Cerebellar nuclear complex (tissue), 1 donor: ENCODE results near the gene PI4KA.

ENCODE experiments used
- DNase-seq, 2 experiments: peaks; one replicate each; lab custom pipeline; 2025; lab: John Stamatoyannopoulos, UW

The PI4KA gene

DNA sequence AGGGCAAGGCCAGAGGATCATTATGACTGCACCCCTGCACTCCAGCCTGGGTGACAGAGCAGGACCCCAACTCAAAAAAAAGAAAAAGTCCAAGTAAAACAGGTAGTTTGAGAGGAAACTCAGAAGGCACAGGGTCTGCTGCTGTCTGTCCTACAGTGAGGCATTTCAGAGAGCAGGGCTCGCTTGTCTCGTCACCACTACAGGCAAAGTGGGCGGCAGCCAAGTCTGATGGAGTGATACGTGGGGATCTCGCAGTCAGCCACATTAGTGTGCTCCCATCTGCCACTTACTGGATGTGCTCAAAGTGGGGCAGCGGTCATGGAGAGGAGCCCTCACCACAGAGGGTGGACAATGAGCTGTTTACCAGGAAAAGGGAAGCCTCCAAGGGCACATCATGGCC is 42.1 kb downstream of the PI4KA start:
- no peak for DNase-seq

DNA sequence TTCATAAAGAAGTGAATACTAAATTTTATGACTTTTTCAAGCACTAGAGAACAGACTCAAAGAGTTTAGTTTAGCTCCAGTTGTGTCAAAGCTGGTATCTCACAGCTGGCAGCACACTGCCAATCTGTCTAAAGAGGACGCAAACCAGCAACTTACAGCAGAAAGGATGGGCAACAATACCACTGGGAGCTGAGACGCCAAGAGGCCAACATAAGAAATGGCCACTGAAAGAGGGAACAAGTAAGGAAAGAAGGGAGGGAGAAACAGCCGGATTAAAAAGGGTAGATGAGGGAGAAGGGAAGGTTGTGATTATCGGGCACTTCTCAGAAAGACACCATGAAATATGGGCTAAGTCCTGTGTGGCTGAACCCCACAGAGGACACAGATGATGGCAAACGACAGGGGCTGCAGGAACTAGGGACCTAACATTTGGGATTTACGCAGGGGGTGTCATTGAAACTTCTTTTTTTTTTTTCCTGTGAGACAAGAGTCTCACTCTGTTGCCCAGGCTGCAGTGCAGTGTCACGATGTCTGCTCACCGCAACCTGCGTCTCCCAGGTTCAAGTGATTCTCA is 43.0 kb downstream of the PI4KA start:
- no peak for DNase-seq

DNA sequence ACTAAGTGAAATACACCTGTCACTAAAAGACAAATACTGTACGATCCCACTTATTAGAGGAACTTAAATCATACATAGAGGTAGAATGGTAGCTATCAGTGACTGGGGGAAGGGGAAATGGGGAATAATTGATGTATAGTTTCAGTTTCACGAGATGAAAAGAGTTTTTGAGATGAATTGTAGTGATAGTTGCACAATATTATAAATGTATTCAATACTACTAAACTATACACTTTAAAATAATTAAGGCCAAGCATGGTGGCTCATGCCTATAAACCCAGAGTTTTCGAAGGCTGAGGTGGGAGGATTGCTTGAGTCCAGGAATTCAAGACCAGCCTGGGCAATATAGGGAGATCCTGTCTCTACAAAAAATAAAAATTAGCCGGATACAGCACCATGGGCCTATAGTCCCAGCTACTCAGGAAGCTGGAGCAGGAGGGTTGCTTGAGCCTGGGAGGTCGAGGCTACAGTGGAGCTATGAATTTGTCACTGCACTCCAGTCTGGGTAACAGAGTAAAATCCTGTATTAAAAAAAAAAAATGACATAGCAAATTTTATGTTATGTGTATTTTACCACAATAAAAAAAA is 44.3 kb downstream of the PI4KA start:
- DNase-seq = no peak

DNA sequence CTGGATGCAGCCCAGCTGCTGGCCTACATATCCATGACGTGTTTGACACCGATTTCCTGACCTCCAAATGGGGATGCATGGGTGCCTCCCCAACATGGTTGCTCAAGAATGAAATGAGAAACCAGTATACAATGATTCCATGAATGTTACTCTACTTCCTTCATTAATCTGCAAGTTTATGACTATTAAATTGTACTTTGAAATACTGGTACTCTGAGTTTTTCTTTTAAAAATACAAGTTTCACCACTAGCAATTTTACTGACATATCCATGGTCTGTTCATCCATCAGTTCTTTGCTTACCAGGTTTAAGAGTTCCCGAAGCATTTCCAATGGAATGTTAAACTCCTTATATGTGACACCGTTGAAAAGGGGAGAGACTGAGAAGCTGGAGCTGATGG is 45.6 kb downstream of the PI4KA start:
- no peak for DNase-seq

DNA sequence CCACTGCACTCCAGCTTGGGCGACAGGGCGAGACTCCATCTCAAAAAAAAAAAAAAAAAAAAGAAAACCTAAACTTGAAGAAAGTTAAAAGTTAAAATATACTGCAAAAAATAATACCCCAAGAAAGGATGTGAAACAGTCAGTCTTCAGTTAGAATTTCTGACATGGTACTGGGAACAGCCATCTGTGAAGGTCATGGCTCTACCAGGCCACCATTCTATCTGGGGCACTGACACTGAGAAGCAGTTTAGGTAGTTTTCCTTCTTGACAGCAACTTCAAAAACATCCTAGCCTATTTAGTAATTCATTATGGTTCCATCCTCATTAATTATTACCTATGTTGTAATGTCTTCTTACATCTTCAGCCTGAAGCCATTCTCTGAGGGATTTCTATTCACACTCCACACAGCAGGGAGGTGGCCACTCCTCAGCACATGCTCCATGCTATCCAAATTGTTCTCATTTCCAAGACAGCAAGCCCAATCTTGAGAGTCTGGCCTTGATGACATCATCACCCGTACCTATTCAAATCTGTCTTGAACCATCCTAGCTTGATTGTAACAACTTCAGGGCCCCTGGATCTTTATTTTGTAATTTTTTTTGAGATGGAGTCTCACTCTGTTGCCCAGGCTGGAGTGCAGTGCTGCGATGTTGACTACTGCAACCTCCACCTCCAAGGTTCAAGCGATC is 46.5 kb downstream of the PI4KA start:
- no peak for DNase-seq

DNA sequence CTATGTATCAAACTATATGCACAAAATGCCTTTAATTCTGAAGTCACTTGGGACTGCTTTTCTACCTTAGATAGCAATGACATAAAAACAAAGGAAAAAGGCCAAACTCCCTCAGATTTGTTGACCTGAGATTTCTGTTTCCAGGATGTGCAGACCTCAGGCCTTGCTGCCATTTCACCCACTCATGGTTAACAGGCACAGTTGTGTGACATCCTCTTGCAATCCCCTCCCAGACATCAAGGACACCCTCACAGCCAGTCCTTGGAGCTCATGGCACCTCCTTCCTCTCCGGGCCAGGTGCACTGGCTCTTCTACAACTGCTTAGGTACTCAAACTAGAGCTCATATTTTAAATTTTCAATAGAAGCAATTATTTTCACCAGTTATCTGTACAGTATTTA is 47.4 kb downstream of the PI4KA start:
- DNase-seq = no peak

DNA sequence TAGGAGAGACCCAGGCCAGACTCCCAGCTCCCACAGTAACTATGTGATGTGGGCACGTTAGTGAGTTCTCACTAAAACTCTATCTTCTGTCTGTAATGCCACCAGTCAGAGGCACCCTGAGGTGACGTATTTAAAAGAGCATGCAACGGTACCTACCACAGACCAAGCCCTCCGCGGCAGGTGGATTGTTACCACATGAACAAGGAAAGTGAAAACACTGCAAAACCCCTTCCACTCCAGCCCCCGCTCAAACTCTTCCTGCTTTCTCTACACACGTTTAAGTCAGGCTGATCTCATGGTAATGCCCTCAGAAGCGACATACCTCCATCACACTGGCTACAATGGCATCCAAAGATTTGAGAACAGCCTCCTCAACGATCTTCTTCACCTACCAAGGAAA is 48.0 kb downstream of the PI4KA start:
- no peak for DNase-seq

DNA sequence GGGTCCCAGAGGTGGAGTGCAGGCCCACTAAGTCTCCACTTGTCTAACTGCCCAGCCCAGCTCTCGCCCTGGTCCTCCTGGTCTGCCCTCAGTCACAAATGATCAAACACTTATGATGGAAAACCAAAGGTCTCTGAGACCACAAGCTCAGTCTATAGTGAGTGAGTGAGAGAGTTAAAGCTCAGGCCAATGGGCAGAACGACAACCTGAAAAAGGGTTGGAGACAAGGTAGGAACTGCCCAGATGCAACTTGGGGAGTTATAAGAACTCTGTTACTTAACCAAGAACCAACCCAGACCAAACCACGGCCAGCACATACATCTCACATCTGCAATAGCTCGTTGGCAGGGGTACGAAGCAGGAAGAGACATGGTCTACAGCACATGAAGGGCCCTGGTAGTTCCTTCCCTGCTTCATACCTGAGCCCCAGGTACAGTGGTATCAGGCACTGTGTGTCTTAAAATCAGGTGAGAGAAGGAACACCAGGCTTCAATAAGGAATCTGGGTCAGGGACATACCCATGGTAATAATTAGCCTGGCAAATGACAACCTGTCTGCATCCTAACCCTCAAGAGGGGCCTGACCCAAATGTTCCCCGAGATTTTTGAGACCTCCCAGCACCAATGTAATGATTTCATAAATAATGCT is 48.9 kb downstream of the PI4KA start:
- DNase-seq = no peak

DNA sequence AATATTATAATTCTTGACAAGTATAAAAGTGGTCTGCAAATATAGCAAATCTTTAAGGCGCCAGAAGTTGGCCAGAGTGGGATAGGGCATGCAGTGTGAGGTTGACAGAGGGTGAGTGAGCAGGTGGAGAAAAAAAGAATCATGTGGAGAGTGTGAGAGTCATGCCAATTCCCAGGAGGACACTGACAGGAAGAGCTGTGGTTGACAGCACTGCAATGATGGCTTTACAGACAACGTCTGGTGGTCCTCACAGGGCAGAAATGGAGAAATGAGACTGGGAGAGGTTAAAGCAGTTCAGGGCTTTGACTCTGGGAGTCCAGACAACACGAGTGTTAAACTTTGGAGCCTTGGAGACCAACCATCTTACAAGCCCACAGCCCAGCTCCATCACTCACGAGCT is 49.8 kb downstream of the PI4KA start:
- DNase-seq = no peak

DNA sequence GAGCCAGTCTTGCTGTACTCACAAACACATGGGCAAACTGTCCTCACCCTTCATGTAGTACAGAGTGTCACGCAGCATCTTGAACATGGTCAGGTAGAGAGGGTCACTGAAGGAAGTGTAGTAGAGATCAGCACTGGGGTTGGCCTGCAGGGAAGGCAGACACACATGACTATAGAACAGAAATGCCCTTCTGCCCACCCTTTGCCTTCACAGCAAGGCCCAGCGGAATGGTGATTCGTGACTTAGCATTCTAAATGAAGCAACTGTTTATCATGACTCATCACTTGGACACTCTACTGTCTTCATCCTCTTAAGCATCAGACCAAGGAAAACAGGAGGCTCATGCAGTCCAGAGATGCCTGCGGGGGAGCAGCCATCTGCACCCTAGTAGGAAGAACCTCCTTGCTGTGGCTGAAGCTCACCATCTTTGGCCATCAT is 51.3 kb downstream of the PI4KA start:
- DNase-seq = no peak

DNA sequence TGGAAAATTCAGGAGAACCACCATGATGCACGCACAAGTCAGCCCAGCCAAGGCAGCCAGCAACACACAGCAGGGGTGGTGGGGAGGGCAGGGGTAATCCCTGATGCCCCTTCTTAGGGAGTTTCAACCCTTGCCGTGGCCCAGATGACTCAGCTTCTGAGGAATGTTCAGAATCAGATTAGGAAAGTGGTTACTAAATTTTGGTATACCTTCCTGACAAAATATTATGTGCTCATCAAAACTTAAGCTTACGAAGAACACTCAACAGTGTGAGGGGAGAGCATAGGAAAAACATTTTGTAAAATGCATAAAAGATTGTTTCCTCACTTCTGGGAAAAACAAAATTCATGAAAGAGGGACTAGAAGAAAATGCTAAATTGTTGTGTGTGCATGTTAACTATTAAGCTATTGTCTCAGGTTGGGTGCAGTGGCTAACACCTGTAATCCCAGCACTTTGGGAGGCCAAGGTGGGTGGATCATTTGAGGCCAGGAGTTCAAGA is 52.6 kb downstream of the PI4KA start:
- DNase-seq = no peak

DNA sequence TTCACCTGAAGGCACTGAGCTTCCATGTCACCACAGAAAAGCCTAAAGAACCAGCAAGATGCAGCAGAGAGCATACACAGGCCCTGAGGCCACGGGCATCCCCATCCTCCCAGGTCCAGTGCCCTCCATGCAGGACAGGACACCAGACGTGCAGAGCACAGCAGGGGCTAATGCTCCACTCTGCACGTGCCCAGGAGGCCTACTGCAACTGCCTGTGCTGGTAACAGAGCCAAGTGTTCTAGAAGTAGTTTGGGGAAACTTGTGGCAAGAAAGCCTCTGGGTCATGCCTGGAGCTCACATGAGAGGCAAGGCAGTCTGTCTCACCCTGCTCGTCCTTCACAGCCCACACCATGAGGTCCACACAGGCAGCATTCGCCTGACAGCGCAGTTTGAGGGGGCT is 54.0 kb downstream of the PI4KA start:
- DNase-seq = no peak

DNA sequence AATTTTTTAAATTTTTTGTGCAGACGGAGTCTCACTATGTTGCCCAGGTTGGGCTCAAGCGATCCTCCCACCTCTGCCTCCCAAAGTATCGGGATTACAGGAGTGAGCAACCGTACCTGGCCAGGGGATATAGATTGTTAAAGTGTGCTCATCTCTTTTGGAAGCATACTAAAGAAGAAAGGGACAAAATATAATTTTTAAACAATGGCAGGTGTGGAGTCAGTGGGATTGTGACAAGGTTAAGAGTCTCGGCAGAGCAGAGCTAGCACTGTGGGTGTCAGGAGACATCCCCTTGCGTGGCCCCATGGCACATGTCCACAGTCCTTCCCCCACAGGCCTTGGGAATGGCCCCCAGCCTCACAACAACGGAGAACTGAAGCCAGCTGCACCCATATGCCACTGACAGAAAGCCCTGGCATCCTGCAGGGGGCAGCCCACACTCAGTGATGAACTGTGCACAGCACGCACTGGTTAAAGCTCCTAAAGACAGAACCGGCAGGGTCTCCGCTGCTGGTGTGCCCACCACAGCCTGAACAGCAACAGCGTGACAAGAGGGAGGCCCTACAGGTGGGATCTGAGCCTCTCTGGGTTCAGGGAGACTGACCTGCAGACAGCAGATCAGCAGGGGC is 54.8 kb downstream of the PI4KA start:
- no peak for DNase-seq

DNA sequence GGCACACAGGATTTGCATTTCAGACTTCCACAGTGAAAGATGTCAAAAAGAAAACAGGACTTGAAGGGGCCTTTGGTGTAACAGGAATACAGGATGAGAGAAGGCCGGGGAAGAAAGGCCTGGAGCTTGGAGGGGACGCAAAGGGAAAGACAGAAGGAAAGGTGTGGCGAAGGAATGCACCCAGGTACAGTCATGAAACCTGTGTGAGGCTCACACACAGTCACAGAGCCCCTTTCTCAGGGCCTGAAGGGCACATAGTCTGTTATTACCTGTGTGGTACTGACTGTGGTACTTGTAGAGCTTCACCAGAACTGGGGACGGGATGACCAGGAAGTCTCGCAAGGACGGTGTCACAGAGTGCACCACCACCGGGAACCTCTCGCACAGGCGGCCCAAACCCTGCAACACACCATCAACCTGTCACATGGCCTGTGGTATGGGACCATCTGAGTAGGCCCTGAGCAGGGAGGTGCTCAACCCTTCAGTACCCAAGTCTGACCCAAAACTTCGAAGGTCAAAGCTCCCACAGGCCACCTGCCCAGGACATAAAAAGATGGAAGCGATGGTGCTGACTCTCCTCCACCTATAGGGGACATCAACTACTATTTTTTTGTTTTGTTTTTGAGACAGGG is 55.6 kb downstream of the PI4KA start:
- DNase-seq = no peak

DNA sequence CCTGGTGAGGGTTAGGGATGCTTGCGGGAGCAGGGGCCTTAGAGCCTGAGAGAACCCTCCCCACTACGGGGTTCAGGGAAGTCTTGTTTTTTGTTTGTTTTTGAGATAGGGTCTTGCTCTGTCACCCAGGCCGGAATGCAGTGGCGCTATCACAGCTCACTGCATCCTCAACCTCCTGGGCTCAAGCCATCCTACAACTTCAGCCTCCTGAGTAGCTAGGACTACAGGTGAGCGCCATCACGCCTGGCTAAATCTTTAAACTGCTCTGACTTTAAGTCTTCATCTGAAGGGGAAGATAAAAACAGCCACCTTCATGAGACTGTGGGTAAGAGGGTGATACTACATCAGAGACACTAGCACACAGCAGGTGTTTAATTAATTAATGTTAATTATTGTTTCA is 56.2 kb downstream of the PI4KA start:
- DNase-seq = no peak

DNA sequence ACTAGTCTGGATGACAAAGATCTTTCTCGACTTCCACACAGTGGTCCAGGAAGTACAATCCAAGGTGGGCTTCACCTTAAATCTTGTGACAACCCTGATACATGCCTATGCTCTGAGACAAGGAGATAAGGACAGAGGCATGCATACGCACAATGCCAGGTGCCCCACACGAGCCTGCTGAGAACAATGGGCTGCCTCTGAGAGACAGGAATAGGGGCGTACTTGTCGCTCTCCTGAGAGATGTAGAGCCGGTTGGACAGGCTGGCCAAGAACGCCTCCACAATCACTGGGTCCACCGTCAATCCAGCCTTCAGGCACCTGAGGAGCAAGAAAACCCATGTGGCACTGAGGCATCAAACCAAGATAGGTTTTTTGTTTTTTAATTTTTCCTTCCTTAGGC is 59.2 kb downstream of the PI4KA start:
- DNase-seq = no peak

DNA sequence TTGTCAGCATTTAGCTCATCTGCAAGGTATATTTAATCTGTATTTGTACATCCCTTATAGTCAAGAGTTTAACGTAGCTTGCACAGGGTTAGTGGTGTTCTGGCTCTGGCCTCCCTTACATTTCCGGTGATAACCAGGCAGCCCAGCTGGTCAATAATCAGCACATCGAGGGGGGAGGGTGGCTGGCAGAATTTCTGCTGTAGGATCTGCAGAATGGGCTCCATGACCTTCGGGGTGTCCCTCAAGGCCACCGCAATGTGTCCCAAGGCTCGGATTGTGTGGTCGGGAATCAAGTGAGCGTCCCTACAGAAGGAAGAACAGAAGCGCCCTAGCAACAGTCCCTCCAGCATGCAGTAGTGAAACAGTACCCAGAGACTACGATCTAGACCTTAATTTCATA is 59.6 kb downstream of the PI4KA start:
- DNase-seq = no peak

DNA sequence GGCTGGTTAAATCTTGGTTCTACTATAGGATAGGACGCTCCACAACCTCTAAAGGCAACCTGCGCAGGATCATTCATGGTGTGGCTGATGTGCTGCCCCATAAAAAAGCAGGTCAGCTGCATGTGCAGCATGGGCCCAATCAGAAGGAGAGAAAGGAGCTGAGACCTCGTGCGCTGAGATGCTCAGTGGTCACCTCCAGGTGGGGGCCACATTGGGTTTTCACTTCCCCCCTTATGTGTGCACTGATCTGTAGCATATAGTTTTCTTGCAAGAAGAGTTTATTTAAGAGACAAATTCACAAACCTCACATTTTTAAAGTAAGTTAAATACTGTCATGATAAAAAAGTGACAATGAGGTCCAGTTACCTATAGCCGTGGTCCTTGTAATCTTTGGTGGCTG is 60.4 kb downstream of the PI4KA start:
- no peak for DNase-seq

DNA sequence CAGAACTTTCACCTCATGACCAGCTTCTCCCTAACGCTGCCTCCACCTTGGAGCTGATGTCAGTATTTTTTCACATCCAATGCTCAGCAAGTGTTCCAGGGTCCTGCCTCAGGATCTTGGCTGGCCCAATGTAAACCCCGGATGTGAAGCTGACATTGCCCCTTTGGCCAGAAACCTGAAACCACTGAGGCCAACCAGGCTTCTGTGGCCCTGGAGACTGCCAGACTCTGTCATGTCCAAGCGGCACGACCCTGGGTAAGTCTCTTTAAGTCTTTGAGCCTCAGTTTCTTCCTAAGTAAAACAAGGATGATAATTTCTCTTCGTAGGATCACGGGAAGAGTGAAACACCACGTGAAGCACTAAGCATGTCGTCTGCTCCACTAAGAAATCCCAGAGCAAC is 61.9 kb downstream of the PI4KA start:
- DNase-seq = no peak

DNA sequence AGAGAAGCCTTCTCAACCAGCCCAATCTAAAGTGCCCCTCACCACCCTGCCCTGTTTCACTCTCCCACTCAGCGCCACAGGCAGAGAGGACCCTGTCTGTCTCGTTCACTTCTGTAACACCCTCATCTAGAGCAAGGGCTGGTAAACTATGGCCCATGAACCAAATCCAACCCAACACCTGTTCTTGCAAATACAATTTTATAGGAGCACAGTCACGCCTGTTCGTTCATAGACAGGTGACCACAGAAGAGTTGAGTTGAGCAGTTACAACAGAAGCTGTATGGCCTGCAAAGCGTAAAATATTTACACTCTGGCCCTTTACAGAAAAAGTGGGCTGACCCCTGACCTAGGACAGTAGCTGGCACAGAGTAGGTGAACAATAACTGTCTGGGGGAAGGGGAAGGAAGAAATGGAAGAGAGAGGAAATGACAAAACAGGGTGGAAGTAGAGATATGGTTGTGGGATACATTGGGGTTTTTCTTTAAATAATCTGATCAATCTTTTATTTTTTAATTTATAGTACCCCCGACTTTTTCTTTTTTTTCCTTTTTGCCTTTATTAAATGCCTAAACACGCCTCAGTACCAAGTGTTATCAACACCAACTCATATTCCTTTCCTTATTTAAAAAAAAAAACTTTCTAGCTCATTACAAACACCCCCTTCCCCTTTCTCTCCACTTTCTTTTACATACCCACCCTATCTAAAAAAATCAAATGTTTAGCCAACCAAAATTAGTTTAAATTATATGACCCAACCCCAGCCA is 63.8 kb downstream of the PI4KA start:
- DNase-seq = no peak
